Fibroblast of lung (primary cell): ENCODE data around the gene ERICH6. TPM values are rescaled to one million over a fixed set of nuclear protein-coding genes. Genes with fewer than 3 reads are reported as not detected.

Source experiments
- DNase-seq, 2 donors: peaks; one replicate each; pipeline versions ENCODE4 v3.0.0 to v3.0.0-alpha.2; 2010; ENCODE audit warnings: low read depth in 2 of 2
- H2AFZ ChIP-seq: 2 replicates; pipeline ENCODE4 v1.5.1; 2012; ENCODE audit warnings: low read length, control low read depth, inconsistent platforms
- H3K27ac ChIP-seq: 2 replicates; pipeline ENCODE4 v1.5.1; 2011; ENCODE audit warnings: low read length, control low read depth; ENCODE audit not compliant: insufficient read depth
- H3K27me3 ChIP-seq: 2 replicates; pipeline ENCODE4 v1.5.1; 2011; ENCODE audit warnings: mild to moderate bottlenecking, low read length; ENCODE audit not compliant: control insufficient read depth, insufficient read depth
- H3K36me3 ChIP-seq: 2 replicates; pipeline ENCODE4 v1.5.1; 2011; ENCODE audit warnings: low read length; ENCODE audit not compliant: control insufficient read depth, insufficient read depth
- H3K4me1 ChIP-seq: 2 replicates; pipeline ENCODE4 v1.5.1; 2011; ENCODE audit warnings: low read length; ENCODE audit not compliant: control insufficient read depth, insufficient read depth; ENCODE audit errors: extremely low read depth
- H3K4me2 ChIP-seq: 2 replicates; pipeline ENCODE4 v1.5.1; 2011; ENCODE audit warnings: low read length, control low read depth; ENCODE audit not compliant: insufficient read depth; ENCODE audit errors: extremely low read depth
- H3K4me3 ChIP-seq, 4 experiments: fragments of 200-600 bp in 1 of 4; sonication (generic) in 1 of 4; replicated peaks in 1 of 4; 2 replicates each; pipeline ENCODE4 v1.5.1; 2011 to 2016; ENCODE audit warnings: low read length in 4 of 4, low read depth in 3 of 4, mild to moderate bottlenecking in 3 of 4, control low read depth in 2 of 4, inconsistent platforms in 1 of 4, mixed read lengths in 1 of 4; ENCODE audit not compliant: insufficient read depth in 1 of 4; ENCODE audit errors: control extremely low read depth in 1 of 4
- H3K79me2 ChIP-seq: 2 replicates; pipeline ENCODE4 v1.5.1; 2012; ENCODE audit warnings: mild to moderate bottlenecking, low read length, inconsistent platforms; ENCODE audit not compliant: control insufficient read depth, insufficient read depth
- H3K9ac ChIP-seq: 2 replicates; pipeline ENCODE4 v1.5.1; 2011; ENCODE audit warnings: mild to moderate bottlenecking, low read length, control low read depth; ENCODE audit not compliant: insufficient read depth
- H3K9me3 ChIP-seq: 2 replicates; pipeline ENCODE4 v1.5.1; 2012; ENCODE audit warnings: low read depth, low read length; ENCODE audit not compliant: control insufficient read depth, insufficient read depth
- H4K20me1 ChIP-seq: 2 replicates; pipeline ENCODE4 v1.5.1; 2011; ENCODE audit warnings: low read length; ENCODE audit not compliant: control insufficient read depth, insufficient read depth; ENCODE audit errors: extremely low read depth
- CTCF ChIP-seq, 2 donors: IDR thresholded peaks in 1 of 2; conservative IDR thresholded peaks in 1 of 2; 1 replicate in 1 of 2; 2 replicates in 1 of 2; pipeline ENCODE4 v1.5.1; 2011 to 2012; ENCODE audit warnings: low read length in 2 of 2, control low read depth in 1 of 2, inconsistent platforms in 1 of 2, low read depth in 1 of 2, mild to moderate bottlenecking in 1 of 2
- EZH2 ChIP-seq: IDR thresholded peaks from 2 replicates; pipeline ENCODE4 v1.5.1; 2012; ENCODE audit warnings: low read length, control low read depth, mild to moderate bottlenecking; ENCODE audit errors: missing control alignments
- polyA plus RNA-seq, 2 donors: library from polyadenylated mRNA; depleted of rRNA in 1 of 2; stranded (reverse) in 1 of 2; unstranded in 1 of 2; fragments of >200 nt; gene quantifications; 2 replicates each; pipeline ENCODE4 v1.2.1, GENCODE V29; 2011 to 2012; ENCODE audit warnings: missing spikeins in 1 of 2
- total RNA-seq: library from RNA; depleted of rRNA; stranded (reverse); fragments of >200 nt; gene quantifications from 2 replicates; pipeline ENCODE4 v1.2.1, GENCODE V29; 2014

The ERICH6 gene
- total and polyA plus RNA-seq, 2 donors (not counting 1 experiment from before 2014, with no cell fraction given) = under 0.01 TPM; not detected in 1

- Histone ChIP-seq H4K20me1 (no peaks in the 10 kb centered on the region), H2AFZ (no peak overlapping the region), H3K4me1 (peaks cover 2% of the 10 kb centered on the region), H3K4me2 (no peak overlapping the region), H3K79me2 (no peaks in the 10 kb centered on the region), H3K36me3 (no peaks in the 10 kb centered on the region), H3K27me3 (no peaks in the 10 kb centered on the region), H3K9ac (no peak overlapping the region), H3K27ac (no peak overlapping the region), H3K4me3 (no peak overlapping the region), H3K9me3 (no peaks in the 10 kb centered on the region)
- peak in 1 of 2 donors; percentile 49 for DNase-seq
- no peak for TF ChIP-seq EZH2
- TF ChIP-seq CTCF (conservative IDR thresholded peaks at IDR 0.05 in 1 of 2, IDR thresholded peaks at IDR 0.05 in 1 of 2; ENCODE audit: low read depth in 1 of 2, low read length in 2 of 2) = no peak
Measured at GRCh38 chr3:150733936-150734794, 30.4 kb upstream of the ERICH6 start.

GRCh38 chr3:150733373-150733935 lies 29.7 kb upstream of the ERICH6 start:
- H3K9ac ChIP-seq = no peak overlapping the region
- no peaks in the 10 kb centered on the region for H4K20me1 ChIP-seq
- no peaks in the 10 kb centered on the region for H3K9me3 ChIP-seq
- H3K79me2 ChIP-seq = no peaks in the 10 kb centered on the region
- no peak overlapping the region for H3K27ac ChIP-seq
- no peaks in the 10 kb centered on the region for H3K27me3 ChIP-seq
- TF ChIP-seq CTCF (conservative IDR thresholded peaks at IDR 0.05 in 1 of 2, IDR thresholded peaks at IDR 0.05 in 1 of 2; ENCODE audit: low read depth in 1 of 2, low read length in 2 of 2) (no peak), EZH2 (no peak)
- peak in 1 of 2 donors; percentile 59 for DNase-seq
- H3K4me2 ChIP-seq = no peak overlapping the region
- H3K36me3 ChIP-seq = no peaks in the 10 kb centered on the region
- no peak overlapping the region for H3K4me3 ChIP-seq
- H2AFZ ChIP-seq = no peak overlapping the region
- H3K4me1 ChIP-seq = no peaks in the 10 kb centered on the region

DNA sequence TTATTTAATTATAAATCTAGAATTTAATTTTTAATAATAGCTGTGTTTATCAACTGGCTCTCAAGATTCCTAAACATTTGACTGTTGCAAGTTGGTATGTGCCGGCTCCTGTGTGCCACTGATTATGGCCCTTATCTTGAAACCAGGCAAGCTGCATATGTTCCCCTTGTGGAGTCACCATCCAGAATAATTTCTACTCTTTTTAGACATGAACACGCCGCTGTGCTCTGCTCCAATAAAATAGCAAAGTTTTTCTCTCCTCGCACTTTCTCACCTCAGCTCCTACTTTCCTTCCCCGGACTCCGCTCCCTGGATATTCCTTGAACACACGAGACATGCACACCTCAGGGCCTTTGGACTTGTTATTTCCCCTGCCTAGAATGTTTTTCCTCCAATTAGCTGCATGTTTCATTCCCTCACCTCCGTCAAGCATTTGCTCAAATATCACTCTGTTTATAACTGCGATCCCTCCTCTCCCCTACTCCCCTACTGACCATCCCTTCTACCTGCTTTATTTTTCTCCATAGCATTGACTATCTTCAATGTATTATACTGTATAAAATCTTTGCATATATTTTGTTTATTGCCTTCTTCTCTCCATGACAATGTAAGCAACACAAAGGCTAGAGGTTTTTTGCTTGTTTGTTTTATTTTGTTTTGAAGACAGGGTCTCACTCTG lies 26.1 kb upstream of the ERICH6 start:
- no peak overlapping the region for H3K9ac ChIP-seq
- no peaks in the 10 kb centered on the region for H3K36me3 ChIP-seq
- no peaks in the 10 kb centered on the region for H3K27me3 ChIP-seq
- no peak for DNase-seq
- no peak overlapping the region for H3K4me2 ChIP-seq
- H3K79me2 ChIP-seq = no peaks in the 10 kb centered on the region
- no peak for TF ChIP-seq CTCF (conservative IDR thresholded peaks at IDR 0.05 in 1 of 2, IDR thresholded peaks at IDR 0.05 in 1 of 2; ENCODE audit: low read depth in 1 of 2, low read length in 2 of 2)
- TF ChIP-seq EZH2 = no peak
- H3K9me3 ChIP-seq = no peaks in the 10 kb centered on the region
- H3K4me3 ChIP-seq = no peak overlapping the region
- no peak overlapping the region for H2AFZ ChIP-seq
- no peak overlapping the region for H3K27ac ChIP-seq
- no peaks in the 10 kb centered on the region for H4K20me1 ChIP-seq
- no peaks in the 10 kb centered on the region for H3K4me1 ChIP-seq
